ENCODE results near the gene PXDC1.

Gene PXDC1

GRCh38 chr6:3733321-3733925, 18.1 kb downstream of the PXDC1 start:
- H3K36me3 ChIP-seq (replicated peaks) = peaks cover 11% of the 10 kb centered on the region
- no peak overlapping the region for H3K4me3 ChIP-seq
- H3K9me3 ChIP-seq = no peaks in the 10 kb centered on the region
- in situ Hi-C loops (cut with MboI; ENCODE audit: low sequenced_read_pairs) = loop anchor here (5.0 to 10.0 kb wide), 4 partner anchors 321 to 739 kb away; partner anchors contain the start of gene NQO2
- H3K27me3 ChIP-seq (ENCODE audit: low read depth) = no peaks in the 10 kb centered on the region
- no peak for DNase-seq (ENCODE audit: low spot score in 2 of 2)
- no peaks in the 10 kb centered on the region for H3K4me1 ChIP-seq

GRCh38 chr6:3732345-3733141, 19.0 kb downstream of the PXDC1 start:
- peak; percentile 55 to 82 for DNase-seq (ENCODE audit: low spot score in 2 of 2)
- H3K4me3 ChIP-seq = no peak overlapping the region
- no peaks in the 10 kb centered on the region for H3K4me1 ChIP-seq
- in situ Hi-C loops (cut with MboI; ENCODE audit: low sequenced_read_pairs) = loop anchor here (5.0 to 10.0 kb wide), 4 partner anchors 320 to 738 kb away; partner anchors contain the start of gene NQO2
- no peaks in the 10 kb centered on the region for H3K27me3 ChIP-seq (ENCODE audit: low read depth)
- H3K9me3 ChIP-seq = no peaks in the 10 kb centered on the region
- peaks cover 11% of the 10 kb centered on the region for H3K36me3 ChIP-seq (replicated peaks)

GRCh38 chr6:3731700-3732099, 19.8 kb downstream of the PXDC1 start:
- Histone ChIP-seq H3K4me3 (no peak overlapping the region), H3K36me3 (replicated peaks) (peaks cover 11% of the 10 kb centered on the region), H3K9me3 (no peaks in the 10 kb centered on the region), H3K4me1 (no peaks in the 10 kb centered on the region), H3K27me3 (ENCODE audit: low read depth) (no peaks in the 10 kb centered on the region)
- in situ Hi-C loops (cut with MboI; ENCODE audit: low sequenced_read_pairs) = loop anchor here (5.0 to 10.0 kb wide), 4 partner anchors 319 to 737 kb away; partner anchors contain the start of gene NQO2
- no peak for DNase-seq (ENCODE audit: low spot score in 2 of 2)

- no peak overlapping the region for H3K4me3 ChIP-seq
- no peak for DNase-seq (ENCODE audit: low spot score in 2 of 2)
- H3K4me1 ChIP-seq = no peaks in the 10 kb centered on the region
- peaks cover 5% of the 10 kb centered on the region for H3K36me3 ChIP-seq (replicated peaks)
- in situ Hi-C loops (cut with MboI; ENCODE audit: low sequenced_read_pairs) = loop anchor here (5.0 to 10.0 kb wide), 4 partner anchors 317 to 735 kb away; partner anchors contain the start of gene NQO2
- no peaks in the 10 kb centered on the region for H3K9me3 ChIP-seq
- no peaks in the 10 kb centered on the region for H3K27me3 ChIP-seq (ENCODE audit: low read depth)
Measured at GRCh38 chr6:3729603-3730344, 21.7 kb downstream of the PXDC1 start.

- in situ Hi-C loops (cut with MboI; ENCODE audit: low sequenced_read_pairs) = no loop called here
- H3K4me3 ChIP-seq = no peak overlapping the region
- no peak for DNase-seq (ENCODE audit: low spot score in 2 of 2)
- H3K9me3 ChIP-seq = no peaks in the 10 kb centered on the region
- no peaks in the 10 kb centered on the region for H3K4me1 ChIP-seq
- peaks cover 5% of the 10 kb centered on the region for H3K36me3 ChIP-seq (replicated peaks)
- H3K27me3 ChIP-seq (ENCODE audit: low read depth) = no peaks in the 10 kb centered on the region
Measured at GRCh38 chr6:3727593-3728108, 23.9 kb downstream of the PXDC1 start.

GRCh38 chr6:3727036-3727435, 24.5 kb downstream of the PXDC1 start:
- in situ Hi-C loops (cut with MboI; ENCODE audit: low sequenced_read_pairs) = no loop called here
- no peaks in the 10 kb centered on the region for H3K4me1 ChIP-seq
- no peaks in the 10 kb centered on the region for H3K27me3 ChIP-seq (ENCODE audit: low read depth)
- no peak overlapping the region for H3K4me3 ChIP-seq
- H3K36me3 ChIP-seq (replicated peaks) = peaks cover 5% of the 10 kb centered on the region
- DNase-seq (ENCODE audit: low spot score in 2 of 2) = no peak
- no peaks in the 10 kb centered on the region for H3K9me3 ChIP-seq

GRCh38 chr6:3726421-3726820, 25.1 kb downstream of the PXDC1 start:
- H3K9me3 ChIP-seq = no peaks in the 10 kb centered on the region
- no peak overlapping the region for H3K4me3 ChIP-seq
- H3K36me3 ChIP-seq (replicated peaks) = peaks cover 5% of the 10 kb centered on the region
- no peak for DNase-seq (ENCODE audit: low spot score in 2 of 2)
- no peaks in the 10 kb centered on the region for H3K27me3 ChIP-seq (ENCODE audit: low read depth)
- no peaks in the 10 kb centered on the region for H3K4me1 ChIP-seq
- in situ Hi-C loops (cut with MboI; ENCODE audit: low sequenced_read_pairs) = no loop called here

- Histone ChIP-seq H3K9me3 (no peaks in the 10 kb centered on the region), H3K36me3 (replicated peaks) (no peaks in the 10 kb centered on the region), H3K4me1 (no peaks in the 10 kb centered on the region), H3K4me3 (no peak overlapping the region), H3K27me3 (ENCODE audit: low read depth) (no peaks in the 10 kb centered on the region)
- in situ Hi-C loops (cut with MboI; ENCODE audit: low sequenced_read_pairs) = no loop called here
- DNase-seq (ENCODE audit: low spot score in 2 of 2) = no peak
Measured at GRCh38 chr6:3725145-3726047, 26.1 kb downstream of the PXDC1 start.

GRCh38 chr6:3724451-3725144, 26.9 kb downstream of the PXDC1 start:
- no peak overlapping the region for H3K4me3 ChIP-seq
- in situ Hi-C loops (cut with MboI; ENCODE audit: low sequenced_read_pairs) = no loop called here
- no peaks in the 10 kb centered on the region; the same call in 1 of the 2 replicates for H3K9me3 ChIP-seq

GRCh38 chr6:3723966-3724365, 27.5 kb downstream of the PXDC1 start:
- Histone ChIP-seq H3K36me3 (replicated peaks) (no peaks in the 10 kb centered on the region), H3K27me3 (ENCODE audit: low read depth) (no peaks in the 10 kb centered on the region)
- in situ Hi-C loops (cut with MboI; ENCODE audit: low sequenced_read_pairs) = no loop called here

More at GRCh38 chr6:3724451-3725144, 26.9 kb downstream of the PXDC1 start:
- Histone ChIP-seq H3K36me3 (replicated peaks) (no peaks in the 10 kb centered on the region), H3K4me1 (no peaks in the 10 kb centered on the region), H3K27me3 (ENCODE audit: low read depth) (no peaks in the 10 kb centered on the region)
- no peak for DNase-seq (ENCODE audit: low spot score in 2 of 2)

GRCh38 chr6:3723251-3723650, 28.3 kb downstream of the PXDC1 start:
- H3K4me1 ChIP-seq = no peaks in the 10 kb centered on the region
- H3K27me3 ChIP-seq (ENCODE audit: low read depth) = no peaks in the 10 kb centered on the region
- H3K4me3 ChIP-seq = no peak overlapping the region
- in situ Hi-C loops (cut with MboI; ENCODE audit: low sequenced_read_pairs) = no loop called here
- H3K36me3 ChIP-seq (replicated peaks) = no peaks in the 10 kb centered on the region
- no peaks in the 10 kb centered on the region; the same call in 1 of the 2 replicates for H3K9me3 ChIP-seq
- no peak for DNase-seq (ENCODE audit: low spot score in 2 of 2)

More at GRCh38 chr6:3723966-3724365, 27.5 kb downstream of the PXDC1 start:
- no peaks in the 10 kb centered on the region for H3K4me1 ChIP-seq
- DNase-seq (ENCODE audit: low spot score in 2 of 2) = no peak
- H3K9me3 ChIP-seq = no peaks in the 10 kb centered on the region; the same call in 1 of the 2 replicates
- H3K4me3 ChIP-seq = no peak overlapping the region

GRCh38 chr6:3722785-3723184, 28.7 kb downstream of the PXDC1 start:
- Histone ChIP-seq H3K36me3 (replicated peaks) (no peaks in the 10 kb centered on the region), H3K27me3 (ENCODE audit: low read depth) (no peaks in the 10 kb centered on the region), H3K9me3 (no peaks in the 10 kb centered on the region; the same call in 1 of the 2 replicates), H3K4me1 (no peaks in the 10 kb centered on the region), H3K4me3 (no peak overlapping the region)
- no peak for DNase-seq (ENCODE audit: low spot score in 2 of 2)
- in situ Hi-C loops (cut with MboI; ENCODE audit: low sequenced_read_pairs) = no loop called here

Data from HAP-1 (cell line).